Activated CD8-positive, alpha-beta memory T cell treated with anti-CD3 and anti-CD28 coated beads, Interleukin-2, amount 10 ng/mL, durations not matched to agents 7 days and 5 days (primary cell): ENCODE measurements around the gene BORCS6. TPM values are rescaled to one million over a fixed set of nuclear protein-coding genes. Genes with fewer than 3 reads are reported as not detected.

Experiments used
- ATAC-seq: fragments of 150-1000 bp; cut with Tn5 transposase; one replicate; pipeline ENCODE4 v1.10.0; 2021; ENCODE audit warnings: moderate library complexity
- CTCF ChIA-PET: fragments of 350-600 bp; sonication (Branson Sonifier 250); formaldehyde crosslinking; loops from one replicate; lab custom pipeline; 2021; ENCODE audit warnings: antibody characterized with exemption; lab: Charles Lee
- DNase-seq: peaks from one replicate; pipeline ENCODE4 v3.0.0-alpha.2; 2020
- H3K27ac Mint-ChIP-seq: one replicate; pipeline ENCODE4 v1.8.0; 2021; ENCODE audit warnings: mild to moderate bottlenecking, mixed read lengths
- H3K27me3 Mint-ChIP-seq: one replicate; pipeline ENCODE4 v1.8.0; 2021; ENCODE audit warnings: mixed read lengths
- H3K36me3 Mint-ChIP-seq: one replicate; pipeline ENCODE4 v1.8.0; 2021; ENCODE audit warnings: mild to moderate bottlenecking, mixed read lengths
- H3K4me1 Mint-ChIP-seq: one replicate; pipeline ENCODE4 v1.8.0; 2021; ENCODE audit warnings: mixed read lengths
- H3K4me3 Mint-ChIP-seq: one replicate; pipeline ENCODE4 v1.8.0; 2021; ENCODE audit warnings: mild to moderate bottlenecking, moderate library complexity, mixed read lengths
- H3K9me3 Mint-ChIP-seq: one replicate; pipeline ENCODE4 v1.8.0; 2022; ENCODE audit warnings: low read depth, mixed read lengths
- microRNA-seq: library from miRNA; unstranded; fragments of <30 nt; microRNA quantifications from one replicate; pipeline ENCODE4 v1.2.0, GENCODE V29; 2022
- total RNA-seq, 2 experiments: library from RNA; stranded (reverse); gene quantifications; one replicate each; pipeline ENCODE4 v1.2.3, GENCODE V29; 2021

Gene BORCS6
- total RNA-seq, 2 experiments from 2014 or later, result 14.9 to 16.8 TPM

- peaks cover 5% of the 10 kb centered on the region for H3K27me3 Mint-ChIP-seq
- H3K4me3 Mint-ChIP-seq, result no peak overlapping the region
- no peak for DNase-seq
- no peak for ATAC-seq
- CTCF ChIA-PET, result interaction anchor here (0.8 to 5.9 kb wide), 30 partner anchors 8 to 237 kb away, joined by 3 to 92 read pairs (median 5); partner anchors contain the start of genes ALOXE3, AURKB, CTC1 and HES7
- H3K36me3 Mint-ChIP-seq, result peaks cover 7% of the 10 kb centered on the region
- no peak overlapping the region for H3K27ac Mint-ChIP-seq
- peaks cover 2% of the 10 kb centered on the region for H3K4me1 Mint-ChIP-seq
- no peaks in the 10 kb centered on the region for H3K9me3 Mint-ChIP-seq
Measured at GRCh38 chr17:8138374-8138671, 51.7 kb downstream of the BORCS6 start.

Small RNA genes lying within 50 kb of the gene (microRNA-seq; reads per million reads assigned to microRNA genes)
- gene MIR4521 (354 reads per million, percentile 79 among the genes with 10 or more reads in this experiment), gene MIR6883 (not detected)

Other genes starting within 250 kb of the BORCS6 start
- not detected for gene GUCY2D, start 187.6 kb downstream of the BORCS6 start, total RNA-seq
- not detected for gene ALOX15B, start 151.1 kb downstream of the BORCS6 start, total RNA-seq
- gene ALOX12B, start 102.5 kb downstream of the BORCS6 start, total RNA-seq, result under 1 TPM; 0.42 to 0.64 TPM
- not detected for gene ALOXE3, start 71.7 kb downstream of the BORCS6 start, total RNA-seq
- 1 to 10 TPM; 1.2 TPM for gene HES7, start 66.1 kb downstream of the BORCS6 start, total RNA-seq
- gene PER1, start 37.8 kb downstream of the BORCS6 start, total RNA-seq, result 10 to 100 TPM; 47.3 to 56.4 TPM
- 10 to 100 TPM; 47.6 to 68.9 TPM for gene VAMP2, start 27.2 kb downstream of the BORCS6 start, total RNA-seq
- 10 to 100 TPM; 29.9 to 61.0 TPM for gene TMEM107, start 13.8 kb downstream of the BORCS6 start, total RNA-seq
- 100 to 1,000 TPM; 197 to 234 TPM for gene AURKB, start 20.4 kb upstream of the BORCS6 start, total RNA-seq
- gene CTC1, start 57.9 kb upstream of the BORCS6 start, total RNA-seq, result 10 to 100 TPM; 76.7 to 82.0 TPM
- 100 to 1,000 TPM in 1 of 2 experiments, 10 to 100 TPM in 1; 75.1 to 113 TPM for gene PFAS, start 59.1 kb upstream of the BORCS6 start, total RNA-seq
- 10 to 100 TPM; 53.8 to 63.6 TPM for gene RANGRF, start 98.5 kb upstream of the BORCS6 start, total RNA-seq
- gene SLC25A35, start 105.2 kb upstream of the BORCS6 start, total RNA-seq, result 10 to 100 TPM; 10.8 to 11.6 TPM
- gene ARHGEF15, start 120.1 kb upstream of the BORCS6 start, total RNA-seq, result not detected
- not detected for gene ODF4, start 149.7 kb upstream of the BORCS6 start, total RNA-seq
- gene RPL26, start 193.0 kb upstream of the BORCS6 start, total RNA-seq, result 1,000 to 10,000 TPM; 1,612 to 1,903 TPM
- under 1 TPM; 0.12 to 0.20 TPM for gene RNF222, start 207.6 kb upstream of the BORCS6 start, total RNA-seq
- 10 to 100 TPM; 58.8 to 59.0 TPM for gene NDEL1, start 245.7 kb upstream of the BORCS6 start, total RNA-seq